ENCODE measurements around the gene CFAP58.

CFAP58 gene

GRCh38 chr10:104353325-104354048 is at the start of gene CFAP58:
Gene CFAP58, plus strand, starts transcription at chr10:104353833. Its CDS starts 65 bp downstream, at chr10:104353898.
- peak; percentile 76 to 83 for DNase-seq (ENCODE audit: low read depth in 2 of 2, low spot score in 1 of 2)

GRCh38 chr10:104304356-104304745 is 49.3 kb upstream of the CFAP58 start:
- no peak for DNase-seq (ENCODE audit: low read depth in 2 of 2, low spot score in 1 of 2)

GRCh38 chr10:104304927-104305326 is 48.7 kb upstream of the CFAP58 start:
- no peak for DNase-seq (ENCODE audit: low read depth in 2 of 2, low spot score in 1 of 2)

- DNase-seq (ENCODE audit: low read depth in 2 of 2, low spot score in 1 of 2): no peak
Measured at GRCh38 chr10:104306897-104307296, 46.7 kb upstream of the CFAP58 start.

- no peak for DNase-seq (ENCODE audit: low read depth in 2 of 2, low spot score in 1 of 2)
Measured at GRCh38 chr10:104307576-104308438, 45.8 kb upstream of the CFAP58 start.

GRCh38 chr10:104308439-104308903 is 45.2 kb upstream of the CFAP58 start:
- no peak for DNase-seq (ENCODE audit: low read depth in 2 of 2, low spot score in 1 of 2)

- no peak for DNase-seq (ENCODE audit: low read depth in 2 of 2, low spot score in 1 of 2)
Measured at GRCh38 chr10:104309980-104310978, 43.4 kb upstream of the CFAP58 start.

- no peak for DNase-seq (ENCODE audit: low read depth in 2 of 2, low spot score in 1 of 2)
Measured at GRCh38 chr10:104311184-104311720, 42.4 kb upstream of the CFAP58 start.

- DNase-seq (ENCODE audit: low read depth in 2 of 2, low spot score in 1 of 2): no peak
Measured at GRCh38 chr10:104314591-104315485, 38.8 kb upstream of the CFAP58 start.

GRCh38 chr10:104315486-104315921 is 38.1 kb upstream of the CFAP58 start:
- no peak for DNase-seq (ENCODE audit: low read depth in 2 of 2, low spot score in 1 of 2)

- DNase-seq (ENCODE audit: low read depth in 2 of 2, low spot score in 1 of 2): no peak
Measured at GRCh38 chr10:104316321-104317099, 37.1 kb upstream of the CFAP58 start.

- DNase-seq (ENCODE audit: low read depth in 2 of 2, low spot score in 1 of 2): no peak
Measured at GRCh38 chr10:104317269-104317710, 36.3 kb upstream of the CFAP58 start.

GRCh38 chr10:104317726-104318299 is 35.8 kb upstream of the CFAP58 start:
- DNase-seq (ENCODE audit: low read depth in 2 of 2, low spot score in 1 of 2): no peak

- no peak for DNase-seq (ENCODE audit: low read depth in 2 of 2, low spot score in 1 of 2)
Measured at GRCh38 chr10:104318326-104318725, 35.3 kb upstream of the CFAP58 start.

- DNase-seq (ENCODE audit: low read depth in 2 of 2, low spot score in 1 of 2): no peak
Measured at GRCh38 chr10:104318810-104319741, 34.6 kb upstream of the CFAP58 start.

GRCh38 chr10:104321226-104321625 is 32.4 kb upstream of the CFAP58 start:
- no peak for DNase-seq (ENCODE audit: low read depth in 2 of 2, low spot score in 1 of 2)

GRCh38 chr10:104321725-104322415 is 31.8 kb upstream of the CFAP58 start:
- no peak for DNase-seq (ENCODE audit: low read depth in 2 of 2, low spot score in 1 of 2)
